ENCODE data around the gene ESRP2.

Gene ESRP2

GRCh38 chr16:68188170-68188569, 47.8 kb downstream of the ESRP2 start:
- Mint-ChIP-seq H3K36me3 (ENCODE audit: low read depth) (peaks cover 50% of the 10 kb centered on the region), H3K4me3 (no peak overlapping the region), H3K4me1 (ENCODE audit: low read depth) (no peaks in the 10 kb centered on the region), H3K27ac (no peak overlapping the region), H3K27me3 (no peaks in the 10 kb centered on the region), H3K9me3 (no peaks in the 10 kb centered on the region)

GRCh38 chr16:68187505-68187904, 48.4 kb downstream of the ESRP2 start:
- Mint-ChIP-seq H3K27me3 (no peaks in the 10 kb centered on the region), H3K4me1 (ENCODE audit: low read depth) (no peaks in the 10 kb centered on the region), H3K9me3 (no peaks in the 10 kb centered on the region), H3K27ac (no peak overlapping the region), H3K36me3 (ENCODE audit: low read depth) (peaks cover 47% of the 10 kb centered on the region), H3K4me3 (no peak overlapping the region)

- H3K36me3 Mint-ChIP-seq (ENCODE audit: low read depth) = peaks cover 50% of the 10 kb centered on the region
- H3K9me3 Mint-ChIP-seq = no peaks in the 10 kb centered on the region
- H3K27me3 Mint-ChIP-seq = no peaks in the 10 kb centered on the region
- H3K27ac Mint-ChIP-seq = no peak overlapping the region
- peak overlapping the region; percentile 12 for H3K4me3 Mint-ChIP-seq
- no peaks in the 10 kb centered on the region for H3K4me1 Mint-ChIP-seq (ENCODE audit: low read depth)
Measured at GRCh38 chr16:68186877-68187276, 49.0 kb downstream of the ESRP2 start.

GRCh38 chr16:68183046-68183445, 52.9 kb downstream of the ESRP2 start:
- Mint-ChIP-seq H3K4me1 (ENCODE audit: low read depth) (peaks cover under 1% of the 10 kb centered on the region), H3K9me3 (no peaks in the 10 kb centered on the region), H3K36me3 (ENCODE audit: low read depth) (peaks cover 67% of the 10 kb centered on the region), H3K27ac (no peak overlapping the region), H3K27me3 (no peaks in the 10 kb centered on the region), H3K4me3 (no peak overlapping the region)

GRCh38 chr16:68179855-68180254, 56.1 kb downstream of the ESRP2 start:
- Mint-ChIP-seq H3K4me1 (ENCODE audit: low read depth) (peaks cover 9% of the 10 kb centered on the region), H3K27me3 (no peaks in the 10 kb centered on the region), H3K4me3 (no peak overlapping the region), H3K27ac (no peak overlapping the region), H3K9me3 (no peaks in the 10 kb centered on the region), H3K36me3 (ENCODE audit: low read depth) (peaks cover 80% of the 10 kb centered on the region)

GRCh38 chr16:68179196-68179795, 56.6 kb downstream of the ESRP2 start:
- no peaks in the 10 kb centered on the region for H3K27me3 Mint-ChIP-seq
- H3K27ac Mint-ChIP-seq = peak overlapping the region; percentile 69
- H3K9me3 Mint-ChIP-seq = no peaks in the 10 kb centered on the region
- H3K4me3 Mint-ChIP-seq = no peak overlapping the region
- H3K36me3 Mint-ChIP-seq (ENCODE audit: low read depth) = peaks cover 83% of the 10 kb centered on the region
- peaks cover 9% of the 10 kb centered on the region for H3K4me1 Mint-ChIP-seq (ENCODE audit: low read depth)
